ENCODE results near the gene ZBTB4.

GRCh38 chr17:7497228-7497627 is 17.8 kb upstream of the ZBTB4 start:
- TF ChIP-seq CTCF (IDR thresholded peaks at IDR 0.05; ENCODE audit: insufficient read depth, low read depth, low read length) (no peak), EZH2 (IDR thresholded peaks at IDR 0.05; ENCODE audit: insufficient read depth, low read length) (no peak)
